ENCODE results near the gene MIER2.

DNA sequence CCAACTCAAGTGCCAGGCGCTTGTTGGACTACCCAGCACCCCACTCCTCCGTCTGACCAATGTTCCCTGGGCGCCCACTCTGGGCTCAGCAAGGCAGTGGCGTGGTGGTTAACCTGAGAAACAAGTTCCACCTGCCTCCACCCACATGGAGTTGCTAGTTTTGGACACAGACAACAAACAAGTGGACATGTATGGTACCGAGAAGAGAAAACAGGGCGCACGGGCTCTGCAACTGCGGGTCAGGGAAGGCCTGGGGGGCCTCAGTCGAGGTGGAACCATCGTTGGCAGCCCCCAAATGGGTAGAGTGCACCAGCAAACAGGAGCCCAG lies 2.5 kb downstream of the MIER2 start:
- TF ChIP-seq, protein P1, sequence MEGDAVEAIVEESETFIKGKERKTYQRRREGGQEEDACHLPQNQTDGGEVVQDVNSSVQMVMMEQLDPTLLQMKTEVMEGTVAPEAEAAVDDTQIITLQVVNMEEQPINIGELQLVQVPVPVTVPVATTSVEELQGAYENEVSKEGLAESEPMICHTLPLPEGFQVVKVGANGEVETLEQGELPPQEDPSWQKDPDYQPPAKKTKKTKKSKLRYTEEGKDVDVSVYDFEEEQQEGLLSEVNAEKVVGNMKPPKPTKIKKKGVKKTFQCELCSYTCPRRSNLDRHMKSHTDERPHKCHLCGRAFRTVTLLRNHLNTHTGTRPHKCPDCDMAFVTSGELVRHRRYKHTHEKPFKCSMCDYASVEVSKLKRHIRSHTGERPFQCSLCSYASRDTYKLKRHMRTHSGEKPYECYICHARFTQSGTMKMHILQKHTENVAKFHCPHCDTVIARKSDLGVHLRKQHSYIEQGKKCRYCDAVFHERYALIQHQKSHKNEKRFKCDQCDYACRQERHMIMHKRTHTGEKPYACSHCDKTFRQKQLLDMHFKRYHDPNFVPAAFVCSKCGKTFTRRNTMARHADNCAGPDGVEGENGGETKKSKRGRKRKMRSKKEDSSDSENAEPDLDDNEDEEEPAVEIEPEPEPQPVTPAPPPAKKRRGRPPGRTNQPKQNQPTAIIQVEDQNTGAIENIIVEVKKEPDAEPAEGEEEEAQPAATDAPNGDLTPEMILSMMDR (IDR thresholded peaks at IDR 0.05) = no peak
- no peak for TF ChIP-seq EP300 (IDR thresholded peaks at IDR 0.05)
